ENCODE measurements around the gene EID3.
"Not testable (repeated sequence)": the region's sequence is repeated elsewhere in the genome, so short reads cannot be mapped to it uniquely, and the experiment has no call there.

Gene EID3

DNA sequence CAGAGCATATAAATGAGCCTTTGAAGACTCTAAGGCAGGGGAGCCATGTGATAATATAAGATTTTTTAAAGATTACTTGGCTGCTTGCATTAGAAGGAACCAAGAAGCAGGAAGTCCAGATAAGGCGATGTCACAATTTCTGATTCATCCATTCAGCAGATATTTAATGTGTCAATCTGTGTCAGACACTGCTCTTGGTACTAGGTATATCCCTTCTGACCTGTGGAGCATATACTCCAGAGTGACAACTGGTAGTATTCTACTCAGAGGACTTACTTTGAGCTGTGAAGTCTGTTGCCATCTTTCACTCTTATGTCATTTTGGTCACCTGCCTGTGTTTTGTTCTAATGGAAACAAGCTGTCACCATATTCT, 10.7 kb downstream of the EID3 start:
- no peak for DNase-seq

DNA sequence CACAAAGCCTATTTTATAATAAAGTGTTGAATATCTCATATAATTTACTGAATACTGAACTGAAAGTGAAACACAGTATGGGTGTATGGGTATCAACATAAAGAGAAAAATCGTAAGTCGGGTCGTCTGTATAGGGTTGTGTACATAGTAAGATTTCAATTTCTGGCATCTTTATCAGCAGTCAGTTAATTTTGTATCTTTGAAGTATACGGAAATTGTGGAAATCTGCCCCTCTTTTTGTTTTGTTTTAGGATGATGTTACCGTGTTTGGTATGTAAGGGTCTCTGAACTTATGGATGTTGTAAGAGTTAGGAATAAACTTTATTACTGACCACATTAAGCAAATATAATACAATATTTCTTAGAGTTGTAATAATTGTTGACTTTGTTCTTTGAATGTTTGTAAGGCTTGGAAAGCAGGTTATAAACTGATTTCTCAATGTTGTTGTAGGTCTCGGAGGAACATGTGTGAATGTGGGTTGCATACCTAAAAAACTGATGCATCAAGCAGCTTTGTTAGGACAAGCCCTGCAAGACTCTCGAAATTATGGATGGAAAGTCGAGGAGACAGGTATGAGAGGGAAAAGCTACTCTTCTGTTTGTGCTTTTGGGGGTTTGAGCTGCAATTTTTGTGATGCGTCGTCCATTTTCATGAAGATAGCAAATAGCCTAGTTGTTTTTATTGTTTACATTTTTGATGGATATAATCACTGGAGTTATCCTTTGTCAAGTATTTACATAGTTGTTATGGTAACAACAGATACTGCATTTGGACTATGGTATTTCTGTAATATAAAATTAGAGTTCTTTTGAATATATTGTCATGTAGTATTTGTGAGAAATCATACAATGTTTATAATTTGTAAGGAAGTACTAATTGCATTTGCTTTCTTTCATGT, 12.0 kb downstream of the EID3 start:
- no peak for DNase-seq

DNA sequence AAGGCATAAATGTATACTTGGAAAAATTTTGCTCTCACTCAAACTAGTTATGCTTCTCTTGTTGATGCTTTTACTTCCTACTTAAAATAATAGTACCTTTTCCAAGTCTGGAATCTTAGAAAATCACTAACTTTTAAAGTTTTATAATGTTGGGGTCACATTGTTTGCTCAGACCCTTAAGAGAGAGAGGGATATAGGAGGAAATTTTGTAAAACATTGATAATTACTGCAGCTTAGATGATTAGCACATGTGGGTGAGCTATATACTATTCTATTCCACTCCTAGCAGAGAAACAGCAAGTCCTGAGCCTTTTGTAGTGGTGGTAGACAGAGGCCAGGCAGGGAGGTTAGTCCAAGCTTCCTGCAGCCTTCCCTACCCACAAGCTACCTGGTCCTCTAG, 13.4 kb downstream of the EID3 start:
- DNase-seq, result no peak

DNA sequence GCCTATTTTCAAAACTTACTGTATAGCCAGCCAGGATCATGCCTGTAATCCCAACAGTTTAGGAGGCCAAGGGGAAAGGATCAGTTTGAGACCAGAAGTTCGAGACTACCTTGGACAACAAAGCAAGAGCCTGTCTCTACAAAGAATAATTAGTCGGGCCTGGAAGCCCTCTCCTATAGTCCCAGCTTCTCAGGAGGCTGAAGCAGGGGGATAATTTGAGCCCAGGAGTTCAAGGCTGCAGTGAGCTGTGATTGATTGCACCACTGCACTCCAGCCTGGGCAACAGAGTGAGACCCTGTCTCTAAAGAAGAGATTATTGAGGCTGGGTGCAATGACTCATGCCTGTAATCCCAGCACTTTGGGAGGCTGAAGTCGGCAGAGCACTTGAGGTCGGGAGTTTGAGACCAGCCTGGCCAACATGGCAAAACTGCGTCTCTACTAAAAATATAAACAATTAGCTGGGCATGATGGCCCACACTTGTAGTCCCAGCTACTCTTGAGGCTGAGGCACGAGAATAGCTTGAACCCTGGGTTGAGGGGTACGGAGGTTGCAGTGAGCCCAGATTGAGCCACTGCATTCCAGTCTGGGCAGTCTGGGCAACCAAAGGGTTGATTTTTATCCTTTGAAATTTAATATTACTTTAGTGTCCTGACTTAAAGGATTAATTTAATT, 14.1 kb downstream of the EID3 start:
- no peak for DNase-seq

DNA sequence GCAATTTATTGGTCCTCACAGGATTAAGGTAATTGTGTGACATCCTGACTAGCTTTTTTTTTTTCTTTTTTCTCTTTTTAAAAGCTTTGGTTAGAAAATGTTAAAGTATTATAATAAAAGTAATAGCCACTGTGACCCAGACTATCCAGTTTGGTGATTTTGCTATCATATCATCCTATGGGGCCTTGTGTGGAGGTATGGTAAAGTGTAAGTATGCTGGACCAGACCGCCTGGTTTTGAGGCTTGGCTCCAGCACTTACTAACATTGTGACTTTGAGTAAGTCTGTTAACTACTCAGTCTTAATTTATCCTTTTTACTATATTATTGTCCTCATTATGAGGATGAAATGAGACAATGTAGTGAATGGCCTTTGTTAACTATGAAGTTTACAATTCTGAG, 15.5 kb downstream of the EID3 start:
- no peak for DNase-seq

DNA sequence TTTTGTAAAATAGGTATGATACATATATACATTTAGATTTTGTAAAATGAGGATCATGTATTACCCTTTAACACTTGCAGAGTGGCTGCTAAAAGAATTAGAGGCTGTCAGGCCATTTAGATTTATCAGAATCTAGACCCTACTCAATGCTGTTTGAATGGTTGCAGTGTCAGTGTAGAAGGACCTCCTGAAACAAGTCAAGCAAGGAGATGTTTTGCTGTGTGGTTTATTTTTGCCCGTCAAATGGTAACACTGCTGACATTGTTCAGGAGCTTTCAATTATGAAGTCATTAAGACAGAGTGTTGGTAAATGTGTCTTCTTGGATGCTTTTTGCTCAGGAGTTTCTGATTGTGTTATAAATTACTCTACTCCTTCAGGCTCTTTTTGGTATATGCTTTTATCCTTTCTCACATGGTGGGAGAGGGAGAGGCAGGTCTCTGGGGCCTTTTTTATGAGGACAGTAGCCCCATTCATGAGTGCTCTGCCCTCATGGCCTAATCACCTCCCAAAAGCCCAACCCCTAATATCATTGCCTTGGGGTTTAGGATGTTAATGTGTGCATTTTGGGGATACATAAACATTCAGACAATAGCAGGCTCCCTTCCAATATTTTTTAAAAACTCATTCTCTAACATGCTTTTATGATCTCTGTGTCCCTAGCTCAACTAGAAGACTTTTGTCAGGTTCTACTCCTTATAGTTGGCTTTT, 16.5 kb downstream of the EID3 start:
- DNase-seq, result no peak

DNA sequence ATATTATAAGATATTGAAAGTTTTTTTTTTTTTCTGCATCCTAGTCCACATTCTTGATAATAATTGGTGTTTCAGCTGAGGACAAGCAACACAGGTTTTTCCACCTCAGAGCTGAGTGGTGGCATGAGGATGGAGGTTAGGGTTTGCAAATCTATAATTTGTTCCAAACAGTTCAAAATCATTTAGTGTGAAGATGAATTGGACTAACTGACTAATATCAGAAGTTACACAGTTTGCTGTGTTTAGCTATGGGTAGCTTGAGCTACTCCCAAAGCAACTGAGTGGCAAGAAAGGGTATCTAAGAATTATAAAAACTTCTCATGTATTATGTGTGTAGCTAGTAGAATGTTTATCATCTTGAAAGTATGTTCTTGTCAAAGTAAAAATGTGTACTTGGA, 17.1 kb downstream of the EID3 start:
- no peak for DNase-seq

DNA sequence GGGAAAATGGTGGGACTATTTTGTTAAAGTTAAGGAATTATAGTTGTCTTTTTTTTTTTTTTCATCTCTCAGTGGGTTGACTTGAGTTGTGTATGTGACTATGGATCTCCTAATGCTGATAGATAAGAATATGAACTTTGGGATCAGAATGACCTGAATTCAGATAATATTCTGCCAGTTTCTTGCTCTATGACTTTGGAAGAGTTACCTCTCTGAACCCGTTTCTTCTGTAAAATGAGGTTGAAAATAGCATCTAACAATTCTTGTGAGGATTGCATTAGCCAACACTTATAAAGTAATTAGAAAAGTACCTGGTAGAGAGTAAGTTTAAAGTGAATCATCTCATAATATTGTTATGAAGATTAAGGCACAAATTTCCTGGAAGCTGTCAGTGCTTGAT, 18.4 kb downstream of the EID3 start:
- DNase-seq, result no peak

DNA sequence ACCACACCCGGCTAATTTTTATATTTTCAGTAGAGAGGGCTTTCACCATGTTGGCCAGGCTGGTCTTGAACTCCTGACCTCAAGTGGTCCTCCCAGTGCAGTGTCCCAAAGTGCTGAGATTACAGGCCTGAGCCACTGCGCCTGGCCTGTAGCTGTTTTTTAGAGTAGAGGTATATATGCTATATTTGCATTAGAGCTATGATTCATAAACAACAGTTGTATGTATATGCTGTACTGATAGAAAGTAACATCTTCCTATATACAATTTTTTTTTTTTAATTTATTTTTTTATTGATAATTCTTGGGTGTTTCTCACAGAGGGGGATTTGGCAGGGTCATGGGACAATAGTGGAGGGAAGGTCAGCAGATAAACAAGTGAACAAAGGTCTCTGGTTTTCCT, 19.0 kb downstream of the EID3 start:
- not testable (repeated sequence) for DNase-seq

DNA sequence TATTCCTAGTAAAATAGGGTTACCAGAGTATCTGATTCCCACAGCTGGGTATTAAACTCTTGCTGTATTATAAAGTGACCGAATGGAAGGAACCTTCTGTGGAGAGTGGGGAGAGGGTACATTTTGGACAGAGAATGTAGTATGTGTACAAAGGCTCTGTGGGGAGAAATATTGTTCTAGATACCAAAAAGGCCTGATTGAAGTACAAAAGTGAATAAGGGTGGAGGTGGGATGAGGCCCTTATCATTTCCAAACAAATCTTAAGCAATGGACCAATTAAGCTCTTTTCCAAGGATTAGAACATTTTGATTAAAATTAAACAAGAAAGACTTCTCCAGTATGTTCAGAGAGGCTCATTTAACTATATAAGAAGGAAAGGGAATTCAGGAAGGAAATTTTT, 20.4 kb downstream of the EID3 start:
- no peak for DNase-seq

DNA sequence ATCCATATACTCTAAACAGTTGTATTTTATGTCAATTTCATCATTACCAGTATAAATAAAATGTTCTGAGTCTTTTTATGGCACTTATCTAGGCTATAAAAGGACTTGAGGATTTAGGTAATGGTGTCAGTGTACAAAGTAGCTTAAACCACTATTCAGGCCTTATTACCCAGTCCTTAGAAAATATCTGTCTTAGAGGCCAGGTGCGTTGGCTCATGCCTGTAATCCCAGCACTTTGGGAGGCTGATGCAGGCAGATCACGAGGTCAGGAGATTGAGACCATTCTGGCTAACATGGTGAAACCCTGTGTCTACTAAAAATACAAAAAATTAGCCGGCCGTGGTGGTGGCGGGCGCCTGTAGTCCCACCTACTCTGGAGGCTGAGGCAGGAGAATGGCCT, 24.7 kb downstream of the EID3 start:
- DNase-seq, result not testable (repeated sequence)

DNA sequence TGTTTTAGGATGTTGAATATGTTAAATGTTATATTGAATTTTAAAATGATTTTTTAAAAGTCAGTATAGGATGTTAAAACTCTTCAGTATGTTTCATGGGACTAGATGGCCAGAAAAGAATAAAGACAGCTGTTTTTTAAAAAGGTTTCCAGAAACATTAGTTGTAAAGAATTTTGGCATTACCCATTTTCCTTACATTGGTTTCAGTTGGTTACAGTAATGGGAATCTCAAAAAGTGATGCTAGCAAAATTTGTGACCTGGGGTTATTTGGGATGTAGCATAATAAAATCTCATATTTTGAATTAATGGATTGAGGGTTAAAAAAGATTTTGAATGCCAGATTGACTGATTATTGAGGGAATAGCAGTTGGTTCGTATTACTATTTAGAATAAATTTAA, 25.3 kb downstream of the EID3 start:
- no peak for DNase-seq

DNA sequence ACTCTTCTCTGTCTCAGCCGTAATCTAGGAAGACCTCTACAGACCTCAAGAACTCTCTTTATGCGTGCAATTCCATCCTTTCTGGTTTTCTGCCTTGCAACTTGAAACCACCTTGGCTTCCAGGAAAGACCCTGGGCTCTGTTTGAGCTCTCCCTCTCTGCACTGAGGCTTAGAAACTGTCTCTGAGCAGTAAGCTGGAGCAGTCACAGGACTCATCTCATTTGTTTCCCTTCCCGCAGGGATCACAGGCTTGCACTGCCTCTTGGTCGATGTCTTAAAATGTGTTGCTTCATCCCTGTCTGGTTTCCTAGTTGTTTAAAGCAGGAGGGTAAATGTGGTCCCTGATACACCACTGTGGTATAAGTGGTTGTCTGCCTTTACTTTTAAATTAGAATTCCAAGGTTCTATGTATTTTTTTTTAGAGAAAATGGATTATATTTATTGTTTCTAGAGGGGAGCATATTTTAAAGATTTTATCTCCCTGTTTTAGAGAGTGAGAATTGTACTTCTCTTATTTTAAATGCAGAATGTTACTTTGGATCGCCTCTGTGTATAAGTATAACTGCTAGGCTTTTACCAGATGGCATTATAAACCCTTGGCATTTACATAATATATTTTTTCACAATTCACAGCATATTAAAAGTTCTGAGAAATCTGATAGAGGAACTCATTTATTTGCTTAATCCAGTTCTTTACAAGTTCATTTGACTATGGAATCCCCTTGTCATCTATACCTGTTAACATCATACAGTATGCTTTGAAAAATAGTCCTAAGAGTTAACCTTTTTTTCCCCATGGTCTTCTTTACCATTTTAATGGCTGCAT, 26.4 kb downstream of the EID3 start:
- no peak for DNase-seq

DNA sequence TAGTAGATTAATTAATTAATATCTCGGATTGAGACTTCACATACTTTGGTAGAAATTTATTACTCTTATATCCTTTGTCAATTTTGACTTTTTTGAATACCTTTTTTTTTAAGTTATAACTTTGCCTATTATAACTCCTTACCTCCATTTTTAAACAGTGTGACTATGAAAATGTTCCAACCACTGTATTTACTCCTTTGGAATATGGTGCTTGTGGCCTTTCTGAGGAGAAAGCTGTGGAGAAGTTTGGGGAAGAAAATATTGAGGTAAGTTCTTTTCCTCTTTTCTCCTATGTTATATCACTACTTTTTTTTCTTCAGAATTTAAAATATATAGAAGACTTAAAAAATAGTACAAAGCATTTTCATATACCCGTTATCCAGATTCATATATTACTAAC, 27.8 kb downstream of the EID3 start:
- no peak for DNase-seq

DNA sequence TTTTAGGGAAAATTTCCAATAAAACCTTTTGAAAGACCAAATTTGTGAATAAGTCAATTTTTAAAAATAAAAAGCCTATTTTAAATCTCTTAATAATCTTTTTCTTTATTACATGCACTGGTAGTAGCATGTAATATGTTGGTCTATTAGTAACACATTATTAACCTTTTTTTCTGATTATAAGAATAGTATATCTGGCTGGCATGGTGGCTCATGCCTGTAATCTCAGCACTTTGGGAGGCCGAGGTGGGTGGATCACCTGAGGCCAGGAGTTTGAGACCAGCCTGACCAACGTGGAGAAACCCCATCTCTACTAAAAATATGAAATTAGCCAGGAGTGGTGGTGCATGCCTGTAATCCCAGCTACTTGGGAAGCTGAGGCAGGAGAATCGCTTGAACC, 28.7 kb downstream of the EID3 start:
- DNase-seq, result not testable (repeated sequence)

DNA sequence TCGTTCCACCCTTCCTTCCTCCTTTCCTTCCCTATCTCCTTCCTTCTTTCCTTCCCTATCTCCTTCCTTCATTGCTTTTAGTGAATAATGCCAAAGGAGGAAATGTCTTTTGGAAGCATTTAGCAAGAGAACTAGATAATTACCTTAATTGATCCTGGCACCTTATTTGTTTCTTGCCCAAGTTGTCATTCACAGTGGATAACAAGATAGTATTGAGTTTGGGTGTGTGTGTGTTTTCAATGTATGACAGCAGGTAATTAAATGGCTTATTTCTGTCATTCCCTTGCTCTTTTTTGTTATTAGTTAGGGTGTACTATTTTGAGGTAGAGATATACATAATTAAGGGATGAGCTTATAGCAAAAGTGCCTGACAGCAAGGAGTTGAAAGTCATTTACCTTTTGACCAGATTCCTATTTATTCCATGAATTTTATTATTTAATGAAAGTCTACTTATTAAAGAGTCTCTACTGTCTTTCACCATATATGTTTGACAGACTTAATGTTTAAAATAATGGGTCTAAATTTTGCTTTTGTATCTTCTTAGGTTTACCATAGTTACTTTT, 30.2 kb downstream of the EID3 start:
- no peak for DNase-seq

DNA sequence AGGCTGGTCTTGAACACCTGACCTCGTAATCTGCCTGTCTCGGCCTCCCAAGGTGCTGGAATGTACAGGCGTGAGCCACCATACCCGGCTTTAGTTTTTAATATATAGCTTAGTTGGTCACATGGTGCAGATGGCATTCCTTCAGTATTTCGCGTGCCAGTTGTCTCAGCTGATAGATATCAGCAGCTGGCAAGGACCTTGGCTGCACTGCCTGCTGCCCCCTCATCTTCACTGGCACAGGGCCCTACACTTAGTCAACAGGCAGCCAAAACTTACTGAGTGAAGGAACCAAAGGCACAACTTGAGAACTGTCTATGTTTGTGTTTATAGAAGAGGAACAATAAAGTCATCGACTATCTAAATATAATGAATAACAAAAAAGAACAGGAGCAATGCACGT, 31.0 kb downstream of the EID3 start:
- no peak for DNase-seq

DNA sequence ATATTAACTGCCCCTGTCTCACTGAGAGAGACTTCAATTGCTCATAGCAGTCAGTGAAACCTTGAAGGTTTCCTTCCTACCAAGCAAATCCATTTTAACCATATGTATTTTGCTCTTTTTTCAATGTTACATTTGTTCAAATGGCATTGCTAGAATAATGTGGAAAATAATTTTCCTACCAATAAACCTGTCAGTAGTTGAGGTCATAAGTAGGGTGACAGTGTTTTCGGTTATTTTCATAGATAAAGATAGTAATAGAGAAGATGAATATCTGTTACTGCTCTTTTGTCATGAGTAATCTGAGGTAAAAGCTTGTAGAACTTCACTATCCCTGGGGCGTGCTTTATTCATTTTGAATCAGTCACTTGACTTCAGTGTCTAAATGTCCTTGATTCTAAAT, 32.6 kb downstream of the EID3 start:
- no peak for DNase-seq

DNA sequence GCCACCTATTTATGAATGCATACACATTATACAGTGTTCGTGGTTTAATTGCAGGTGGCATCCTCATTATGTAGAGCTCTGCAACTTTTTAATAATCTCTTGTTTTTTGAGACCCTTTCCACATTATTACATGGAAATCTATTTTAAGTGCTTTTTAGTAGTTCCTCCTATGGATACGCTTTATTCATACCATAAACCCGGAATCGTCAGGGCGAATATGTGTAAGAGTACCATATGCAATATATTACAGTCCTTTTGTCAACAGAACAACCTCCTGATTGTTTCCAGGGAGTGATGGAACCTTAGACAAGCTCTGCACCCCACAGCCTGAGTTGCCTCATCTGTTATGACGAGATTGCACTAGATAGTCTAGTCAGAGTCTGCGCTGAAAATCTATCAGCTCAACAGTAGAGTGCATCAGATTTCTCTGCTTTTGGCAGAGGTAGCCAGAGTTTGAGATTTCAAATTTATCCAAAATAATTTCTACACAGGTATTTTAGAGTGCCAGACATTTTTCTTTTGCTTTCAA, 33.6 kb downstream of the EID3 start:
- DNase-seq, result no peak

DNA sequence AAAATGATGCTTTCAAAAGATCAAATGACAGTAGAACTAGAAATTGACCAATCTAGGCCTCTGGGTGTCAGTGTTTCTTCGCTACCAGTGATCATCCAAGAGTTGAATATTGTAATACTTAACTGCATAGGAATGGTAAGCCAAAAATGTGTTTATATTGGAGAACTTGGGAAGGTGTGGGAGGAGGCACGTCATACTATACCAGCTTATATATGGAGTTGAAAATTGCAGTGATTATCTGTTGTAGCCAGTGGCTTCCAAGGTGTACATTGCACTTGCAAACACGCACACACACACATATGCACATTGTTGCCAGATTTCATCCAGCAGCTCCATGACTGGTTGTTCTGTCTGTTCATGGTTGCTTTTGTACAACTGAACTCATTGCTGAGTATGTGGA, 36.1 kb downstream of the EID3 start:
- DNase-seq, result no peak

DNA sequence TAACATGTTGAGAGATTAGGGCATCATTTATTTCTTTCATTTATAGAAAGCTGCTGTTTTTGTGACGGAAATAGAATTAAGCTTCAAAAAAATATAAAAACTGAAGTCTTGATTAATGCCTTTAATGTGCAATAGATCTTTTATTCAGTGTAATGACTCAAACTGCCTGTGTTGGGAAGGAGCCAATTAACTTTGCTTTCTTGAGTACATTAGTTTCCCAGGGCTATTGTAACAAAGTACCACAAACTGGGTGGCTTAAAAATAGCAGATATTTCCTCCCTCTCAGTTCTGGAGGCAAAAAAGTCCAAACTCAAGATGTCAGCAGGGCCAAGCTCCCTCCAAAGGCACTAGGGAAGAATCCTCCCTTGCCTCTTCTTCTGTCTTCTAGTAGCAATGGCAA, 36.6 kb downstream of the EID3 start:
- DNase-seq, result no peak

DNA sequence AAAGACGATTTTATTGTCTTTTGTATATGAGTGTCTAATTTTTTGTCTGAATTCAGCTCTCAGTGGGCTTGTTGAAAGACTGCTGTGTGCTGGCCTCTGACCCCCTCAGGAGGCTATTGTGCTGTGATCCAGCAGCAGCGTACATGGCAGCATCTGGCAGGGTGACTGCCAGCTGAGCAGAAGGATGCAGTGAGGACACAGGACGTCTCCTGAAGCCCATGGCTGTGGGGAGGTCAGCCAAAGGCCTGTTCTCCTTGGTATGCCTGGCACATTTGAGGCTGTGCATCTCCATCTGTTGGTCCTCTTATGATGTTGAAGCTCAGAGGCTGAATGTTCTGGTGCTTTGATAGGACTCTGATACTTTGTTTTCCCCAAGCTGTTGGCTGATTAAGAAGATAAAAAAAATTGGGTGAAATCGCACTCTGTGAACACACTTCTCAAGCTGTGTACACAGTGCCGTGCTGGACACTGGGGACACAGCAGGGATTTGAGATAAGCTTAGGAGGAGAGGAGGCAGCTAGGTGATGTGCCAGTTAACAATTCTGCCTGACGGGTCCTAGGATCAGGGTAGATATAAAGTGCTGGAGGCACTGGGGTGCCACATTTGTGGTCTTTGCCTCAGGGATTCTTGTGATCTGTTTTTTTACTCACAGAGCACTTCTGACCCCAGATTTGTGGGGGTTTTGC, 37.5 kb downstream of the EID3 start:
- no peak for DNase-seq

Measured in NCI-H1105 treated with DMSO at 0.1 percent for 48 hours (cell line).